ENCODE measurements around the gene LSM6. TPM values are rescaled to one million over a fixed set of nuclear protein-coding genes. Genes with fewer than 3 reads are reported as not detected.

The LSM6 gene
- total and polyA plus RNA-seq, 2 donors, result 74.8 to 87.8 TPM

DNA sequence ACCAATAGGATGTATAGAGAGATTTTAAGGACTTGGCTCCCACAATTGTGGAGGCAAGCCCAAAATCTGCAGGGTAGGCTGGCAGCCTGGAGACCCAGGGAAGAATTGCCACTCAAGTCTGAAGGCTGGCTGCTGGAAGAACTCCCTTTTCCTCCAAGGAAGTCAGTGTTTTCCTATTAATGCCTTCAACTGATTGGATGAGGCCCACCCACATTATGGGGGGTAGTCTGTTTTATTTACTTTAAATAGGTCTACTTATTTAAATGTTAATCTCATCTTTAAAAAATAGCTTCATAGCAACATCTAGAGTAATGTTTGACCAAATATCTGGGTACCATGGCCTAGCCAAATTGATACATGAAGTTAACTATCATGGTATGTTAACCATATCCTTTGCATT, 18.7 kb downstream of the LSM6 start:
- peaks cover 14 to 29% of the 10 kb centered on the region in 2 donors for H3K36me3 ChIP-seq (ENCODE audit: control insufficient read depth in 2 of 2, insufficient read depth in 2 of 2, low read length in 1 of 2)
- H3K4me1 ChIP-seq (ENCODE audit: control insufficient read depth in 2 of 2, insufficient read depth in 2 of 2, low read length in 2 of 2), result no peaks in the 10 kb centered on the region
- H3K27me3 ChIP-seq (ENCODE audit: control insufficient read depth in 2 of 2, insufficient read depth in 1 of 2, low read length in 1 of 2), result no peaks in the 10 kb centered on the region
- no peak overlapping the region for H3K4me3 ChIP-seq (ENCODE audit: low read length in 2 of 2)
- H3K27ac ChIP-seq (ENCODE audit: low read depth in 1 of 2, low read length in 1 of 2), result no peak overlapping the region
- DNase-seq (ENCODE audit: low read depth in 6 of 9, low spot score in 9 of 9), result no peak
- H3K9me3 ChIP-seq (ENCODE audit: control insufficient read depth in 2 of 2, insufficient read depth in 1 of 2, low read length in 1 of 2), result no peaks in the 10 kb centered on the region

DNA sequence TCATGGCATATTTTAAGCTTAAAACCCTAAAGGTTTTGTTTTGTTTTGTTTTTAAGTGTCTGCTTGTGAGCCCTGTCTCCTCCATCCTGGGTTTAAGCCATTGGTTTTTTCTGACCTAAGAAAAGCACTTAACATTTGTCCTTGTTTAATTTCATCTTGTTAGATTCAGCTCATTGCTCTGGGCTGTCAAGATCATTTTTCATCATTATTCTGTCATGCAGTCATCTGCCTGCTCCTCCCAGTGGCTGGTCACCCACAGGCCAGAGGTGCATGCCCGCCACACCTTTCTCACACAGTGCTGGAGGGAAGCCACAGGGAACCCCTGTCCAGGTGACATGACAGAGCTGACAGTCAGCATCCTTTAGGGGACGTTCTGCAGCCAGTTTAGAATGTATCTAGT, 27.1 kb downstream of the LSM6 start:
- Histone ChIP-seq H3K27me3 (ENCODE audit: control insufficient read depth in 2 of 2, insufficient read depth in 1 of 2, low read length in 1 of 2) (no peaks in the 10 kb centered on the region), H3K27ac (ENCODE audit: low read depth in 1 of 2, low read length in 1 of 2) (no peak overlapping the region), H3K36me3 (ENCODE audit: control insufficient read depth in 2 of 2, insufficient read depth in 2 of 2, low read length in 1 of 2) (no peaks in the 10 kb centered on the region), H3K9me3 (ENCODE audit: control insufficient read depth in 2 of 2, insufficient read depth in 1 of 2, low read length in 1 of 2) (no peaks in the 10 kb centered on the region), H3K4me3 (ENCODE audit: low read length in 2 of 2) (no peak overlapping the region), H3K4me1 (ENCODE audit: control insufficient read depth in 2 of 2, insufficient read depth in 2 of 2, low read length in 2 of 2) (no peaks in the 10 kb centered on the region)
- DNase-seq (ENCODE audit: low read depth in 6 of 9, low spot score in 9 of 9), result no peak
- 90% methylated on average over 2 of the region's 2 CpGs for WGBS

DNA sequence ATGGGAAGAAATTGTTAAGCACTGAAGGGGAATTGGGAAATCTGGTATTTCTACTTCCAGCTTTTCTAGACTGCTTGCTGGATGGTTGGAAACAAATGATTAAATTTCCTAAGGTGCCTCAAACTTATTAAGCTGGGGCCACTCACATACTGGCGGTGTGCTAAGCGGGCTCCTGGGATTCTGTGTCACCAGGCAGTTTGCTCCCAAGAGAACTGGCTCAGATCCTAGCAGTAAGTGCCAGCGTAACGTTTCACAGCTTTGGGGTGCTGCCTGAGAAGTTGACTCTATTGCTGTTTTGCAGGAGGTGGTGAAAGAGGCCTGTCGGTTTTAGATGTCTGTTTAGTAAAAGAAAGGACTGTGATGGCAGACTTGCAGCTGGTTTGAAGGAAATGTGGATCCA, 31.9 kb downstream of the LSM6 start:
- WGBS, result 89% methylated on average over 5 of the region's 5 CpGs
- no peak for DNase-seq (ENCODE audit: low read depth in 6 of 9, low spot score in 9 of 9)
- Histone ChIP-seq H3K36me3 (ENCODE audit: control insufficient read depth in 2 of 2, insufficient read depth in 2 of 2, low read length in 1 of 2) (no peaks in the 10 kb centered on the region), H3K4me3 (ENCODE audit: low read length in 2 of 2) (no peak overlapping the region), H3K4me1 (ENCODE audit: control insufficient read depth in 2 of 2, insufficient read depth in 2 of 2, low read length in 2 of 2) (no peaks in the 10 kb centered on the region), H3K9me3 (ENCODE audit: control insufficient read depth in 2 of 2, insufficient read depth in 1 of 2, low read length in 1 of 2) (no peaks in the 10 kb centered on the region), H3K27ac (ENCODE audit: low read depth in 1 of 2, low read length in 1 of 2) (no peak overlapping the region), H3K27me3 (ENCODE audit: control insufficient read depth in 2 of 2, insufficient read depth in 1 of 2, low read length in 1 of 2) (no peaks in the 10 kb centered on the region)

DNA sequence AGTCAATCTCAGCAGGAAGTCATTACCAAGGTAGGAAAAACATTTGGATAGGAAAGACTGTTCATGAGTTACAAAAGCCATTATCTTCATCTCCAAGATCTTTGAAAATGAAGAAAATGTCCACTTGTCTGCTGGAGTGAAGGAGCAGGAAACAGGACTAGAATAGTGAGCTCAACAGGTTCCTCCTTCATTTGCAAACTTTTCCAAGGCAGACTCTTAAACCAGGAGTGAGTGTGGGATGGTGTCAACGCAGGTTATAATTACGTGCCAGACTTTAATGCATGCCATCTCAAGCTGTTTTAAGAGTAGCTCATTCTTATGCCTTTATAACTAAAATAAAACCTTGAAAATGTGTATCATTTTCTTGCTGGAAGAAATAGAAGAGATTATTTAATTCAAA, 35.4 kb downstream of the LSM6 start:
- no peak overlapping the region for H3K27ac ChIP-seq (ENCODE audit: low read depth in 1 of 2, low read length in 1 of 2)
- H3K9me3 ChIP-seq (ENCODE audit: control insufficient read depth in 2 of 2, insufficient read depth in 1 of 2, low read length in 1 of 2), result no peaks in the 10 kb centered on the region
- no peak for DNase-seq (ENCODE audit: low read depth in 6 of 9, low spot score in 9 of 9)
- no peak overlapping the region for H3K4me3 ChIP-seq (ENCODE audit: low read length in 2 of 2)
- H3K4me1 ChIP-seq (ENCODE audit: control insufficient read depth in 2 of 2, insufficient read depth in 2 of 2, low read length in 2 of 2), result no peaks in the 10 kb centered on the region
- H3K27me3 ChIP-seq (ENCODE audit: control insufficient read depth in 2 of 2, insufficient read depth in 1 of 2, low read length in 1 of 2), result no peaks in the 10 kb centered on the region
- no peaks in the 10 kb centered on the region for H3K36me3 ChIP-seq (ENCODE audit: control insufficient read depth in 2 of 2, insufficient read depth in 2 of 2, low read length in 1 of 2)
- WGBS, result 84% methylated on average over 2 of the region's 2 CpGs

DNA sequence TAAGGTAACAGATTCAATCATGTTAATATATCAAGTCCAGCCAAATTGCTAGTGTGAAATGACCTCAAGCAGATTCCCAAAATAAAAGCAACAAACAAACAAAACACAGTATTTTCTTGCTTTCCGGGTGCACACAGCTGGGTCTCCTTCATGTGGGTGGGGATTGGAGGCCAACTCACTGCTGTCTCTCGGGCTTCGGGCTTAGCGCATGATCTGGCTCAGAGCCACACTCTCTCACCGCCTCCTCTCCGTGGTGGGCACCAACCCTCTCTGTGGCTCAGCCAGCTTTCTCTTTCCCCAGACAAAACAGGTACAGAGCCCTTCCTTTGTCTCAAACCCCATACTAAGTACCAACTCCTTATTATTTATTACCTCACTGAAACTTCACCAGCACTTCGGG, 35.9 kb downstream of the LSM6 start:
- no peaks in the 10 kb centered on the region for H3K27me3 ChIP-seq (ENCODE audit: control insufficient read depth in 2 of 2, insufficient read depth in 1 of 2, low read length in 1 of 2)
- H3K4me1 ChIP-seq (ENCODE audit: control insufficient read depth in 2 of 2, insufficient read depth in 2 of 2, low read length in 2 of 2), result no peaks in the 10 kb centered on the region
- no peak overlapping the region for H3K4me3 ChIP-seq (ENCODE audit: low read length in 2 of 2)
- H3K36me3 ChIP-seq (ENCODE audit: control insufficient read depth in 2 of 2, insufficient read depth in 2 of 2, low read length in 1 of 2), result no peaks in the 10 kb centered on the region
- DNase-seq (ENCODE audit: low read depth in 6 of 9, low spot score in 9 of 9), result no peak
- H3K9me3 ChIP-seq (ENCODE audit: control insufficient read depth in 2 of 2, insufficient read depth in 1 of 2, low read length in 1 of 2), result no peaks in the 10 kb centered on the region
- no peak overlapping the region for H3K27ac ChIP-seq (ENCODE audit: low read depth in 1 of 2, low read length in 1 of 2)
- 75% methylated on average over 7 of the region's 7 CpGs for WGBS

DNA sequence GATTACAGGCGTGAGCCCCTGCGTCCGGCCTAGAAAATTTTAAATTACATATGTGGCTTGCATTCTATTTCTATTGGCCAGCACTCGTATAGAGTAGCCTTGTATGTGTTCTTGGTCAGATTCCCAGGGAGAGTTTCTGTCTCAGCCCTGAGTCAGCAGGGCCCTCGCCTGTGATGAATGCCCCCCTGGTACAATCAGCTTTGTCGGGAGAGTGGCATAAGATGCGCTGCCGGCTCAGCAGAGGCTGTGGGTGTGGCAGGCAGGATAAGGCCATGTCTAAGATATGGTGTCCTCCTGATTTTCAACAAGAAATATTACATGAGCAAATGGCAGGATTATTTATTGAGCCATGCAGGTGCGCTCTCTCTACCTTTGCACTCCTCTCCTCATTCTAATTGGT, 37.3 kb downstream of the LSM6 start:
- Histone ChIP-seq H3K27me3 (ENCODE audit: control insufficient read depth in 2 of 2, insufficient read depth in 1 of 2, low read length in 1 of 2) (no peaks in the 10 kb centered on the region), H3K4me3 (ENCODE audit: low read length in 2 of 2) (no peak overlapping the region), H3K27ac (ENCODE audit: low read depth in 1 of 2, low read length in 1 of 2) (no peak overlapping the region), H3K36me3 (ENCODE audit: control insufficient read depth in 2 of 2, insufficient read depth in 2 of 2, low read length in 1 of 2) (no peaks in the 10 kb centered on the region), H3K9me3 (ENCODE audit: control insufficient read depth in 2 of 2, insufficient read depth in 1 of 2, low read length in 1 of 2) (no peaks in the 10 kb centered on the region), H3K4me1 (ENCODE audit: control insufficient read depth in 2 of 2, insufficient read depth in 2 of 2, low read length in 2 of 2) (no peaks in the 10 kb centered on the region)
- WGBS, result 97% methylated on average over 9 of the region's 9 CpGs
- DNase-seq (ENCODE audit: low read depth in 6 of 9, low spot score in 9 of 9), result no peak

GRCh38 chr4:146214238-146214637, 38.7 kb downstream of the LSM6 start, which contains the start of gene REELD1:
Gene REELD1 (plus strand): TSS chr4:146214538. CDS start chr4:146216953, 2,415 bp downstream.
- 93% methylated on average over 5 of the region's 5 CpGs for WGBS
- Histone ChIP-seq H3K4me1 (ENCODE audit: control insufficient read depth in 2 of 2, insufficient read depth in 2 of 2, low read length in 2 of 2) (no peaks in the 10 kb centered on the region), H3K27ac (ENCODE audit: low read depth in 1 of 2, low read length in 1 of 2) (no peak within 1 kb of the TSS), H3K9me3 (ENCODE audit: control insufficient read depth in 2 of 2, insufficient read depth in 1 of 2, low read length in 1 of 2) (no peaks in the 10 kb centered on the region), H3K4me3 (ENCODE audit: low read length in 2 of 2) (no peak within 1 kb of the TSS), H3K27me3 (ENCODE audit: control insufficient read depth in 2 of 2, insufficient read depth in 1 of 2, low read length in 1 of 2) (no peaks in the 10 kb centered on the region), H3K36me3 (ENCODE audit: control insufficient read depth in 2 of 2, insufficient read depth in 2 of 2, low read length in 1 of 2) (no peaks in the 10 kb centered on the region)
- DNase-seq (ENCODE audit: low read depth in 6 of 9, low spot score in 9 of 9), result no peak

GRCh38 chr4:146222313-146222712, 46.8 kb downstream of the LSM6 start:
- DNase-seq (ENCODE audit: low read depth in 6 of 9, low spot score in 9 of 9), result no peak
- Histone ChIP-seq H3K4me3 (ENCODE audit: low read length in 2 of 2) (no peak overlapping the region), H3K4me1 (ENCODE audit: control insufficient read depth in 2 of 2, insufficient read depth in 2 of 2, low read length in 2 of 2) (peaks cover 0 to 5% of the 10 kb centered on the region in 2 donors), H3K27me3 (ENCODE audit: control insufficient read depth in 2 of 2, insufficient read depth in 1 of 2, low read length in 1 of 2) (no peaks in the 10 kb centered on the region), H3K36me3 (ENCODE audit: control insufficient read depth in 2 of 2, insufficient read depth in 2 of 2, low read length in 1 of 2) (no peaks in the 10 kb centered on the region), H3K9me3 (ENCODE audit: control insufficient read depth in 2 of 2, insufficient read depth in 1 of 2, low read length in 1 of 2) (no peaks in the 10 kb centered on the region), H3K27ac (ENCODE audit: low read depth in 1 of 2, low read length in 1 of 2) (no peak overlapping the region)
- 94% methylated on average over 8 of the region's 8 CpGs for WGBS

DNA sequence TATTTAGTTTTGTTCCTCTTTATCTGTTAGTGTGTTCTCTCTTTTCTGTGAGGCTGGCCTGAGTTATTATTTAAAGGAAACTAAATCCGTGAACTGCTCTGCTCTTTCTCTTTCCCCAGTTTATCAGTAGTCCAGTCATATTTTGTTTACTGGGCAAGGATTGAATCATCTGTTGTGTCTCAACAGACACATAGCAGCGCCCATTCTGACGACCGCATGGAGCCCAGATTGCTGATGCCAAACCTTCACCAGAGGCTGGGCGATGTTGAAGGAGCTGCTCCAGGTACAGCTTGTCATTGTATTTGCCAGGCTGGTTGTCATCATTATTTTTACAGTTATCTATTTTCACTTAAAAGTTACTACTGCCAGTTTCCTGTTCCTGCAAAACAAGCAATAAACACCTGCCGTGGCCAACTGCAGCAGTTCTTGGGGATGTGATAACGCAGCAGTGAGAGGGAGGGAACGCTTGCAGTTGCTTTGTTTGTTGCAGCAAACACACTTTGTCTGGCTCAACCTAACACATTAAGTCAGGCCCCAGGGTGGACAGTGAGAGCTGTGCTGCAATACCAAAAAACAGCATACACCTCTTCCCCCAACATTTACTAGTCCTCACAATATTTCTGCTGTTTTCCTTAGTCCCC, 48.9 kb downstream of the LSM6 start:
- Histone ChIP-seq H3K36me3 (ENCODE audit: control insufficient read depth in 2 of 2, insufficient read depth in 2 of 2, low read length in 1 of 2) (no peaks in the 10 kb centered on the region), H3K27me3 (ENCODE audit: control insufficient read depth in 2 of 2, insufficient read depth in 1 of 2, low read length in 1 of 2) (no peaks in the 10 kb centered on the region), H3K4me1 (ENCODE audit: control insufficient read depth in 2 of 2, insufficient read depth in 2 of 2, low read length in 2 of 2) (peaks cover 0 to 5% of the 10 kb centered on the region in 2 donors), H3K4me3 (ENCODE audit: low read length in 2 of 2) (no peak overlapping the region), H3K27ac (ENCODE audit: low read depth in 1 of 2, low read length in 1 of 2) (no peak overlapping the region), H3K9me3 (ENCODE audit: control insufficient read depth in 2 of 2, insufficient read depth in 1 of 2, low read length in 1 of 2) (no peaks in the 10 kb centered on the region)
- peak in 2 of 9 donors; percentile 15 to 28 for DNase-seq (ENCODE audit: low read depth in 6 of 9, low spot score in 9 of 9)
- 69% methylated on average over 8 of the region's 8 CpGs for WGBS
